SIG-M5 (cell line): Measurements from ENCODE around the gene CTRL.
"Not testable (repeated sequence)": the region's sequence is repeated elsewhere in the genome, so short reads cannot be mapped to it uniquely, and the experiment has no call there.

Experiments
- DNase-seq: peaks from one replicate; lab custom pipeline; 2025; lab: John Stamatoyannopoulos, UW

Gene CTRL

GRCh38 chr16:67931712-67932461, at the start of gene CTRL:
TSS of gene CTRL (minus strand) at chr16:67931862. CDS start at chr16:67931852, 10 bp downstream.
- DNase-seq = no peak

- no peak for DNase-seq
Observed at GRCh38 chr16:67979955-67980678, 48.5 kb upstream of the CTRL start, which contains the start of gene DPEP3. TSS of gene DPEP3 (minus strand) at chr16:67980499. CDS start at chr16:67980380, 119 bp downstream.

GRCh38 chr16:67977469-67978227, 46.0 kb upstream of the CTRL start:
- DNase-seq = no peak

GRCh38 chr16:67977005-67977404, 45.3 kb upstream of the CTRL start:
- DNase-seq = no peak

- DNase-seq = no peak
Observed at GRCh38 chr16:67976205-67976604, 44.5 kb upstream of the CTRL start.

- no peak for DNase-seq
Observed at GRCh38 chr16:67975321-67976105, 43.9 kb upstream of the CTRL start.

- DNase-seq = not testable (repeated sequence)
Observed at GRCh38 chr16:67972285-67972684, 40.6 kb upstream of the CTRL start.

- DNase-seq = no peak
Observed at GRCh38 chr16:67971111-67971510, 39.4 kb upstream of the CTRL start.

- no peak for DNase-seq
Observed at GRCh38 chr16:67969254-67970039, 37.8 kb upstream of the CTRL start.

GRCh38 chr16:67968400-67969253, 37.0 kb upstream of the CTRL start, which contains the start of gene SLC12A4:
TSS of gene SLC12A4 (minus strand) at chr16:67968637. CDS start at chr16:67968553, 84 bp downstream.
- DNase-seq = no peak

GRCh38 chr16:67967958-67968399, 36.3 kb upstream of the CTRL start:
- DNase-seq = no peak

GRCh38 chr16:67967183-67967957, 35.7 kb upstream of the CTRL start:
- no peak for DNase-seq

GRCh38 chr16:67966549-67967182, 35.0 kb upstream of the CTRL start:
- DNase-seq = no peak

- DNase-seq = no peak
Observed at GRCh38 chr16:67965668-67966548, 34.2 kb upstream of the CTRL start.

- no peak for DNase-seq
Observed at GRCh38 chr16:67964477-67965131, 32.9 kb upstream of the CTRL start.

- DNase-seq = no peak
Observed at GRCh38 chr16:67963662-67964321, 32.1 kb upstream of the CTRL start.
